Kidney (tissue), 14 donors: ENCODE measurements around the gene CYP19A1. TPM values are rescaled to one million over a fixed set of nuclear protein-coding genes. Genes with fewer than 3 reads are reported as not detected.
A peak's percentile ranks its signal among the peaks of the same experiment; 100 is the strongest.

Experiments used
- DNase-seq, 5 donors: peaks; one replicate each; pipeline ENCODE4 v3.0.0-alpha.2; 2013 to 2020
- FAIRE-seq: peaks from 2 replicates; lab custom pipeline; 2012; peaks lifted over from hg19 to GRCh38; lab: Jason Lieb, UNC
- H3K27ac ChIP-seq, 2 donors: one replicate each; pipeline ENCODE4 v1.7.0; 2013; ENCODE audit warnings: low read depth in 2 of 2, low read length in 2 of 2, inconsistent platforms in 1 of 2
- H3K27me3 ChIP-seq: one replicate; pipeline ENCODE4 v1.7.1; 2013; ENCODE audit warnings: low read length, inconsistent platforms; ENCODE audit not compliant: control insufficient read depth, insufficient read depth
- H3K36me3 ChIP-seq, 3 donors: one replicate each; pipeline versions ENCODE4 v1.7.0 to v1.7.1; 2013; ENCODE audit warnings: low read length in 3 of 3, control low read depth in 1 of 3, inconsistent platforms in 1 of 3; ENCODE audit not compliant: insufficient read depth in 3 of 3, control insufficient read depth in 2 of 3
- H3K4me1 ChIP-seq, 3 donors: one replicate each; pipeline versions ENCODE4 v1.7.0 to v1.7.1; 2013; ENCODE audit warnings: low read length in 3 of 3, inconsistent platforms in 1 of 3, low read depth in 1 of 3; ENCODE audit not compliant: control insufficient read depth in 2 of 3, insufficient read depth in 2 of 3
- H3K4me3 ChIP-seq, 3 donors: one replicate each; pipeline versions ENCODE4 v1.7.0 to v1.8.1; 2013; ENCODE audit warnings: low read length in 3 of 3, control low read depth in 1 of 3, inconsistent platforms in 1 of 3
- H3K9ac ChIP-seq, 3 donors: one replicate each; pipeline versions ENCODE4 v1.7.0 to v1.7.1; 2013; ENCODE audit warnings: low read length in 3 of 3, control low read depth in 1 of 3, inconsistent platforms in 1 of 3
- H3K9me3 ChIP-seq, 3 donors: one replicate each; pipeline versions ENCODE4 v1.7.0 to v1.7.1; 2013; ENCODE audit warnings: low read length in 3 of 3, control low read depth in 1 of 3, inconsistent platforms in 1 of 3; ENCODE audit not compliant: control insufficient read depth in 2 of 3, insufficient read depth in 1 of 3
- CTCF ChIP-seq: IDR thresholded peaks from 3 replicates; pipeline ENCODE4 v1.5.1; 2012; ENCODE audit warnings: mild to moderate bottlenecking, moderate library complexity, borderline replicate concordance; ENCODE audit not compliant: insufficient read depth; ENCODE audit errors: extremely low read depth
- intact Hi-C: fragments of 100-400 bp; cut with DNase I; formaldehyde crosslinking; loops from one replicate; pipeline ENCODE4 v1.11.1; 2022
- polyA plus RNA-seq: library from polyadenylated mRNA; stranded (reverse); fragments of 350-450 nt; fragmentation: Illumina TruSeq; extraction: RNeasy Lipid Tissue Mini Kit (QIAGEN cat#74804); gene quantifications from one replicate; pipeline ENCODE4 v1.2.3, GENCODE V29; 2014; ENCODE audit warnings: low read depth, low replicate concordance; ENCODE audit not compliant: insufficient read depth
- total RNA-seq: library from RNA; stranded (reverse); fragmentation: NEBNext Ultra II Directional; extraction: Animal tissue kit (Norgen Biotek cat#: 25700); gene quantifications from one replicate; pipeline ENCODE4 v1.2.1, GENCODE V29; 2021
- donor health status: control.
- donor health status: control.
- donor health status: control.
- donor health status: control.
- donor health status: control.
- donor health status: DM: yes; HTN: yes; CAD: no.
- donor health status: Normal renal cell carcinoma (clear cell type).

Gene CYP19A1
- total and polyA plus RNA-seq, 2 donors from 2014 or later, result 0.50 TPM; not detected in 1

- no peak for TF ChIP-seq CTCF
- H3K4me1 ChIP-seq, result no peaks in the 10 kb centered on the region
- FAIRE-seq (no peak), DNase-seq (no peak)
- H3K27me3 ChIP-seq, result no peaks in the 10 kb centered on the region
- no peak overlapping the region for H3K9ac ChIP-seq
- intact Hi-C loops, result no loop called here
- H3K9me3 ChIP-seq, result no peaks in the 10 kb centered on the region
- H3K4me3 ChIP-seq, result no peak overlapping the region
- H3K36me3 ChIP-seq, result no peaks in the 10 kb centered on the region
- peak overlapping the region; percentile 20 to 54 for H3K27ac ChIP-seq
These were observed 19.8 kb downstream of the CYP19A1 start for GRCh38 chr15:51318382-51319150.

GRCh38 chr15:51316636-51317035, 21.8 kb downstream of the CYP19A1 start:
- H3K4me3 ChIP-seq, result no peak overlapping the region
- H3K27ac ChIP-seq, result no peak overlapping the region
- DNase-seq (no peak), FAIRE-seq (no peak)
- intact Hi-C loops, result no loop called here
- TF ChIP-seq CTCF, result no peak
- no peaks in the 10 kb centered on the region for H3K4me1 ChIP-seq
- no peaks in the 10 kb centered on the region for H3K36me3 ChIP-seq
- H3K27me3 ChIP-seq, result no peaks in the 10 kb centered on the region
- no peaks in the 10 kb centered on the region for H3K9me3 ChIP-seq
- no peak overlapping the region for H3K9ac ChIP-seq

- H3K9me3 ChIP-seq, result no peaks in the 10 kb centered on the region
- intact Hi-C loops, result no loop called here
- no peaks in the 10 kb centered on the region for H3K27me3 ChIP-seq
- H3K9ac ChIP-seq, result no peak overlapping the region
- H3K4me1 ChIP-seq, result no peaks in the 10 kb centered on the region
- DNase-seq (no peak), FAIRE-seq (no peak)
- no peak overlapping the region for H3K4me3 ChIP-seq
- TF ChIP-seq CTCF, result no peak
- no peak overlapping the region for H3K27ac ChIP-seq
- no peaks in the 10 kb centered on the region for H3K36me3 ChIP-seq
These were observed 22.7 kb downstream of the CYP19A1 start for GRCh38 chr15:51315726-51316125.
